WTC11 (cell line): ENCODE results near the gene CXCL6.

Experiments
- CDX4 ChIP-seq: fragments of 250-450 bp; sonication (Bioruptor Pico); IDR thresholded peaks from 2 replicates; pipeline ENCODE4 v1.9.0; 2021; ENCODE audit warnings: moderate library complexity, mild to moderate bottlenecking, inconsistent platforms, borderline replicate concordance
- ESRRA ChIP-seq: sonication (generic); formaldehyde crosslinking; IDR thresholded peaks from 2 replicates; pipeline ENCODE4 v1.8.1; 2022; ENCODE audit warnings: mild to moderate bottlenecking, missing genetic modification reagents, borderline replicate concordance
- FOXK1 ChIP-seq: sonication (generic); formaldehyde crosslinking; IDR thresholded peaks from 2 replicates; pipeline ENCODE4 v1.8.0; 2022; ENCODE audit warnings: mild to moderate bottlenecking, moderate library complexity, missing genetic modification reagents
- NR2C2 ChIP-seq: sonication (generic); formaldehyde crosslinking; IDR thresholded peaks from 2 replicates; pipeline ENCODE4 v1.8.0; 2022; ENCODE audit warnings: mild to moderate bottlenecking, missing genetic modification reagents
- NR3C1 ChIP-seq: sonication (generic); formaldehyde crosslinking; conservative IDR thresholded peaks from 2 replicates; pipeline ENCODE4 v1.8.1; 2023; ENCODE audit warnings: low read depth, mild to moderate bottlenecking, missing genetic modification reagents
- ZNF423 ChIP-seq: fragments of 250-450 bp; sonication (Bioruptor Pico); IDR thresholded peaks from 2 replicates; pipeline ENCODE4 v2.1.2; 2022; ENCODE audit warnings: mild to moderate bottlenecking, moderate library complexity
- TF ChIP-seq, protein P1 (sequence below): fragments of 200-600 bp; IDR thresholded peaks from 2 replicates; pipeline ENCODE4 v1.8.0; 2022; ENCODE audit warnings: antibody characterized with exemption

DNA sequence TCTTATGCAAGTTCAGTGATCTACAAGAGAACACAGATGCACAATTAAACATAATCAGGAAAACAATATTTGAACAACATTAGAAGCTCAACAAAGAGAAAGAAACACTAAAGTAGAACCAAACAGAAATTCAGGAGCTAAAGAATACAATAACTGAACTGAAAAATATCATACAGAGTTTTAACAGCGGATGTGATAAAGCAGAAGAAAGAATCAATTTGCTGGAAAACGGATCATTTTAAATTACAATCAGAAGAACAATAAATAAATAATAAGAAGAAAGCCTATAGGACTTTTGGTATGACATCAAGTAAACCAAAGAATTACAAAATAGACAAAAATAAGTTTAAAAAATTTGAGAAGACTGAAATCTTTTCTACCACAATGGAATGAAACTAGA is 36.3 kb upstream of the CXCL6 start:
- TF ChIP-seq, protein P1, sequence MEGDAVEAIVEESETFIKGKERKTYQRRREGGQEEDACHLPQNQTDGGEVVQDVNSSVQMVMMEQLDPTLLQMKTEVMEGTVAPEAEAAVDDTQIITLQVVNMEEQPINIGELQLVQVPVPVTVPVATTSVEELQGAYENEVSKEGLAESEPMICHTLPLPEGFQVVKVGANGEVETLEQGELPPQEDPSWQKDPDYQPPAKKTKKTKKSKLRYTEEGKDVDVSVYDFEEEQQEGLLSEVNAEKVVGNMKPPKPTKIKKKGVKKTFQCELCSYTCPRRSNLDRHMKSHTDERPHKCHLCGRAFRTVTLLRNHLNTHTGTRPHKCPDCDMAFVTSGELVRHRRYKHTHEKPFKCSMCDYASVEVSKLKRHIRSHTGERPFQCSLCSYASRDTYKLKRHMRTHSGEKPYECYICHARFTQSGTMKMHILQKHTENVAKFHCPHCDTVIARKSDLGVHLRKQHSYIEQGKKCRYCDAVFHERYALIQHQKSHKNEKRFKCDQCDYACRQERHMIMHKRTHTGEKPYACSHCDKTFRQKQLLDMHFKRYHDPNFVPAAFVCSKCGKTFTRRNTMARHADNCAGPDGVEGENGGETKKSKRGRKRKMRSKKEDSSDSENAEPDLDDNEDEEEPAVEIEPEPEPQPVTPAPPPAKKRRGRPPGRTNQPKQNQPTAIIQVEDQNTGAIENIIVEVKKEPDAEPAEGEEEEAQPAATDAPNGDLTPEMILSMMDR = no peak
- no peak for TF ChIP-seq FOXK1 (CRISPR knock-in tag)
- no peak for TF ChIP-seq ZNF423 (CRISPR knock-in tag)
- no peak for TF ChIP-seq CDX4
- TF ChIP-seq NR2C2 = no peak
- no peak for TF ChIP-seq NR3C1
- TF ChIP-seq ESRRA (CRISPR knock-in tag) = no peak
